ENCODE data around the gene NCCRP1. TPM values are rescaled to one million over a fixed set of nuclear protein-coding genes. Genes with fewer than 3 reads are reported as not detected.

The NCCRP1 gene
- total RNA-seq, 1 donor = not detected

DNA sequence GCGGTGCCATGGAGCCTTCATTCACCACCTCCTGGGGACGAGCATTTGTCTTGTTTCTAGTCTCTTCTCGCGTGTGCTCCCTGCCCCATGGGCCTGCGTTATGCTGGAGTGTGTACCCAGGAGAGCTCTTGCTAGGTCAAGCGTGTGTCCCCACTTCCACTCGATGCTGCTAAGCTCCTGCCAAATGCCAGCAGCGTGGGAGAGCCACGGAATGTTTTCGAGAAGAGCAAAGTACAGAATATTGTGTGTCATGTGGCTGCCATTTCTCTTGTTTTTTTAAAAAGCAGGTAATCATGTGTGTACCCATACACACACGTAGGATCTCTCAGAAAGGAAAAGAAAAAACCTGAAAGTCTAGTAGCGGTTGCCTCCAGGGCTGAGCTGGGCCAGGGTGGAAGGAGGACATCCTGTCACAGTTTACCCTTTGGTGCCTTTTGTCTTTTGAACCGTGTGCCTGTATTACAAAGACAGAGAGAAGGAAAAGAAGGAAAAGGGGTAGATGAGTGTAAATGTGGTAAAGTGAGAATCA, 42.6 kb upstream of the NCCRP1 start:
- no peak for DNase-seq (ENCODE audit: low read depth)
- TF ChIP-seq, protein P1, sequence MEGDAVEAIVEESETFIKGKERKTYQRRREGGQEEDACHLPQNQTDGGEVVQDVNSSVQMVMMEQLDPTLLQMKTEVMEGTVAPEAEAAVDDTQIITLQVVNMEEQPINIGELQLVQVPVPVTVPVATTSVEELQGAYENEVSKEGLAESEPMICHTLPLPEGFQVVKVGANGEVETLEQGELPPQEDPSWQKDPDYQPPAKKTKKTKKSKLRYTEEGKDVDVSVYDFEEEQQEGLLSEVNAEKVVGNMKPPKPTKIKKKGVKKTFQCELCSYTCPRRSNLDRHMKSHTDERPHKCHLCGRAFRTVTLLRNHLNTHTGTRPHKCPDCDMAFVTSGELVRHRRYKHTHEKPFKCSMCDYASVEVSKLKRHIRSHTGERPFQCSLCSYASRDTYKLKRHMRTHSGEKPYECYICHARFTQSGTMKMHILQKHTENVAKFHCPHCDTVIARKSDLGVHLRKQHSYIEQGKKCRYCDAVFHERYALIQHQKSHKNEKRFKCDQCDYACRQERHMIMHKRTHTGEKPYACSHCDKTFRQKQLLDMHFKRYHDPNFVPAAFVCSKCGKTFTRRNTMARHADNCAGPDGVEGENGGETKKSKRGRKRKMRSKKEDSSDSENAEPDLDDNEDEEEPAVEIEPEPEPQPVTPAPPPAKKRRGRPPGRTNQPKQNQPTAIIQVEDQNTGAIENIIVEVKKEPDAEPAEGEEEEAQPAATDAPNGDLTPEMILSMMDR (IDR thresholded peaks at IDR 0.05; ENCODE audit: insufficient read depth, low read length) = no peak
- no peak overlapping the region for H3K4me3 ChIP-seq (ENCODE audit: low read depth, low read length)

DNA sequence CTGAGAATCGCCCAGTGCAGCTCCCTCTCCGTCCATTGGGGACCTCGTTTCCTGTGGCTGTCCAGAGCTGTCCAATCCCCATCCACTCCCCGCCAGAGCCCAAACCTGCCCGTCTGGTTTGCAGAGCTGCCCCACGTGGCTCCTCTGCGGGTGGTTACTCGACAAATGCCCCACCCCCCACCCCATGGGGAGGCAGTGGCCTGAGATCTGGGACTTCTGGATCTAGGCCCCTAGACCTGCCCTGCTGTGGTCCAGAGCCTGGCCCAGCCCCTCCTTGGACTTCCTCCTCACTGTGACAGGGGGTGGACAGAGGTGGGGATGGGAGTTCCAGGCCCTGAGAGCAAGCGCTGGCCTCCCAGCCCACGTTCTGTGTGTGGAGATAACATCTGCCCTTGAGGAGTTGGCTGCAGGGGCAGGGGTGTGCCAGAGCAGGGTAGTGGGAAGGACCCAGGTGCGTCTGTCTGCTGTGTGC, 42.1 kb upstream of the NCCRP1 start:
- no peak for DNase-seq (ENCODE audit: low read depth)
- TF ChIP-seq, protein P1 (IDR thresholded peaks at IDR 0.05; ENCODE audit: insufficient read depth, low read length) = no peak
- no peak overlapping the region for H3K4me3 ChIP-seq (ENCODE audit: low read depth, low read length)

DNA sequence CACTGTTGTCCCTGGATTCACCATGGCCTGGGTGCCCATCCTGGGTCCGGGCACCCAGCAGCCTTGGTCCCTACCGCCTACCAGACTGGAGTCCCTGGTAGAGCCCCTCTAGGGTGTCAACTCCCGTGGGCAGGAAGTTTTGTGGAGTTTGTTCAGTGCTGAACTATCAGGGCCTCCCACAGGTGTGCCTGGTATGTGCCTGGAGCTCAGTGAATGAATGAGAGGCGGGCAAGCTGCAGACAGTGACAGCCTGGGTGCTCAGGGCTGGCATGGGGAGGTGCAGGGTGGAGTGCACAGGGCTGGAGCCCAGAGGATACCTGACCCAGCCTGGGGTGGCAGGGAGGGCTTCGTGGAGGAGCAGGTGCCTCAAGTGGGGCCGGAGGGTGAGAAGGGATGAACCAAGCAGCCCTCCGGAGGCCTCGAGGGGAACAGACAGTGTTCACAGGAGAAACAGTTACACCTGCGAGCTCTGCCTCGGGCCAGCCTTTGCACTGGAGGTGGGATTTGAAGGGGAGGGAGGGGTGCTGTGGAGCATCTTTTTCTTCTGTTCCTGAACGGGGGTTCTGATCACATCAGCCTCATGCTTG, 41.6 kb upstream of the NCCRP1 start:
- TF ChIP-seq, protein P1 (IDR thresholded peaks at IDR 0.05; ENCODE audit: insufficient read depth, low read length) = no peak

DNA sequence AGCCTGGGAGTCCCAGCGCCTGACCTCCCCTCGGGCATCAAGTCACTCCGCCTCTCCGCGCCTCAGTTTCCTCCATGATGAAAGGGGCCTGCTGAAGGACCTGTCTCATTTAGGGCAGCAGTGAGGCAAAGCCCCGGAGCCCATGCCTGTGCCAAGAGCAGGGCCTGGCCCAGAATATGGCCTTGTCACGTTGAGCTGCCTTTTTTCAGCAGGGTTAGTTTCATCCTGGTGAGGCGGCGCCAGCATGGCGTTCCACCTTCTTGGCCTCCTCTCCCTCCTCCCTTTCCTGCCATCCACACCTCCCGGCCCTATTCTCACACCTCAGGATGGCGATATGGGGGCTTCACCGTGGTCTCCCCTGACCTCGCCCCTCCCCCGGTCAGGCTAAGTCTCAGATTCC, 41.0 kb upstream of the NCCRP1 start:
- DNase-seq (ENCODE audit: low read depth) = no peak
- TF ChIP-seq, protein P1 (IDR thresholded peaks at IDR 0.05; ENCODE audit: insufficient read depth, low read length) = no peak
- peak overlapping the region; percentile 5 for H3K4me3 ChIP-seq (ENCODE audit: low read depth, low read length)

More for the DNA sequence above, 41.6 kb upstream of the NCCRP1 start:
- H3K4me3 ChIP-seq (ENCODE audit: low read depth, low read length) = no peak overlapping the region
- DNase-seq (ENCODE audit: low read depth) = no peak

DNA sequence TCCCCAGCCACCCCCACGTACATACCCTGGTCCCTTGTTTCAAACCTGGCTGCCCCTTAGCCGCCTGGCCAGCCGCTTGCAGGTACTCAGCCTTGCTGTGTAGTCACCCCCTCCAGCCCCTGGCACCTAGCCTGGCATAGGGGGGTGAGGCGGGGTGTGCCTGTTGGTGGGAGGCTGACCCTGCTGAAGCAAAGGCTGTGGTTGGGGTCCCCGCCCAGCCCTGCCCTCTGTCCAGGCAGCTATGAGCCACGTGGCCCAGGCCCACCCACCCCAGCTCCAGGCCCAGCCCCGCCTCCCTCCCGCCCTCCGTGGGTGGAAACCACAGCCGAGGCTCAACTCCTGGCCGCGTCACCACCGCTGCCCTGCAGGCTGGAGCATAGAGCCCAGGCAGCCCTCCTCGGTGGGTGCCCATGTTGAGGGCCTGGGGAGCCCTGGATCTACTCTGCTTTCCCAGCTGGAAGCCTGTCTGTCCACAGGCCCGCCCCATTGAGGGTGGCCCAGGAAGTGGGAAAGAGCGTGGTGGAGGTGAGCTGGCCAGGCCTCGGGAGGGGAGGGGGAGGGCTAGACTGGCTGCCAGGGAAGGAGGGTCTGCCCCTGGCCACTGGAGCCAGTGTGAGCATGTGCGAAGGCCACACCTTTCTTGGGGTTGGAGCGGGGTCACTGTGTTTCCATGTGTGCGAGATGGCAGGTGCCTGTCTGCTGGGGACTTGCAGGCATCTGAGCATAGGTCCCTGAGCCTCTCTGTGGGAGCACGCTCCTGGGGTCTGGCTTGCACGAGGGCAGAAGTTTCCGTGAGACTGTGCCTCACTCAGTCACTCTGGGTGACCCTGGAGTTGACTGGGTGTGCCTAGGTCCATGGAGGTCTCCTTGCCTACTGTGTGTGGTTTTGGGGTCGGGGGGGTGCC, 40.2 kb upstream of the NCCRP1 start:
- H3K4me3 ChIP-seq (ENCODE audit: low read depth, low read length) = peak overlapping the region; percentile 67
- no peak for DNase-seq (ENCODE audit: low read depth)
- TF ChIP-seq, protein P1 (IDR thresholded peaks at IDR 0.05; ENCODE audit: insufficient read depth, low read length) = no peak

DNA sequence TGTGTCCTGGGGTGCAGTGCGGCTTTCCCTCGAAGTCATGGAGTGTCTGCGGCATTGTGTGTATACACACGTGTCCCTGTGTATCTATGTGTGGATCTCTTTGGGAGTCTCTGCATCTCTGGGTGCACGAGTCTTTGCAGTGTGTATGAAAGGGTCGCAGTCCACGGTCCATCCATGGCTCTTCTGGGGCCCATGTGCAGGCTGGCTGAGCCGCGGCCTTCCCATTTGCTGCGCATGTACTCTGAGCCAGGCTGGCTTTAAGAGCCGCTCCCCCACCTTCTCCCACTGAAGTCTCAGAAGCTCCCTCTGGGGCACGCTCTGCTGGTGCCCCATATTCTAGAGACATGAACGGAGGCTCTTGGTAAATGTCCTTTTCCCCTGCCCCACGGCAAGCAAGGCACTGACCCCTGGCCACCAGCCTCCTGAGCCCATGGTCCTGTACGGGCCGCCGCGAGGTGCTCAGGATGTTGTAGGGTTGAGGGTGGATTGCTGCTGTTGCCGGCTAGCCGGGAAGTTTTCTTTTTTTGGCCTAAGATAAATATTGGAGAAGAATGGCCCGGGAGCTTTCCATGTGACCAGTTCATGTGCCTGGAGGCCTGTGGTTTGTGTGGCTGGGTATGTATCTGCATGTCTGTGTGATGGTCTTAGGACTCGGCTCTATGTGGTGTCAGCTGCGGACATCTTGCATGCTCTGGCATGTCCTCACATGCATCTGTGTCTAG, 39.3 kb upstream of the NCCRP1 start:
- peak overlapping the region; percentile 67 for H3K4me3 ChIP-seq (ENCODE audit: low read depth, low read length)
- TF ChIP-seq, protein P1 (IDR thresholded peaks at IDR 0.05; ENCODE audit: insufficient read depth, low read length) = no peak
- DNase-seq (ENCODE audit: low read depth) = peak; percentile 51
